Stimulated activated CD8-positive, alpha-beta memory T cell treated with anti-CD3 and anti-CD28 coated beads, Interleukin-7, amount 100 ng/mL, for 24 hours (primary cell): ENCODE data around the gene GIGYF1.

Source experiments
- DNase-seq: peaks from one replicate; pipeline ENCODE4 v3.0.0-alpha.2; 2020; ENCODE audit warnings: low read depth

Gene GIGYF1

GRCh38 chr7:100683659-100684533 is 10.2 kb downstream of the GIGYF1 start:
- DNase-seq, result no peak

DNA sequence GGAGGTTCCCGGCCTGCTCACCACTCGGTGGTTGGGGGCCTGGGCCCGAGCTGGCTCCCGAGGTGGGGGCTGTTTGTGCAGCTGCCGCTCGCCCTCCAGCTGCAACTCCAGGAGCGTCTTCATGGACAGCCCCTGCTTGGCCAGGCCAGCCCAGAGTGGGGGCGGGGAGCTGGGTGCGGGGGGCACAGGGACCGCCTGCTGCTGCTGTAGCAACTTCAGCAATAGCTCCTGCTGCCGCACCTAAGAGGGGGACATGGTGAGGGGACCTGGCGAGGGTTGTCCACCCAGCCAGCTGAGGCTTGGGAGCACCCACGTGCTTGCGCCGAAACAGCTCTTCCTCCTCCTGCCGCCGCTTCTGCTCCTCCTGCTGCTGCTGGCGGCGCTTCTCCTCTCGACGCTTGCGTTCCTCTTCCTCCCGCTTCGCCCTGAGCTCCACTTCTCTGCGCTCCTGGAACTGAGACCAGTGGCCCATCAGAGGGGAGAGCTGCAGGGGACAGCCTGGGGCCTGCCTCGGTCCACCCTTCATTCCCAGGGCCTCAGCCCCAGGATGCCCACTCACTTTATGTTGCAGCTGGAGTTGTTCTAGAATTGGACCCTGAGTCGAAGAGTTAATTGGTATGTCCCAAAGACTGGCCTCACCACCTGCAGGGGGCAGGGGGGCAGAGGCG is 10.9 kb downstream of the GIGYF1 start:
- no peak for DNase-seq

DNA sequence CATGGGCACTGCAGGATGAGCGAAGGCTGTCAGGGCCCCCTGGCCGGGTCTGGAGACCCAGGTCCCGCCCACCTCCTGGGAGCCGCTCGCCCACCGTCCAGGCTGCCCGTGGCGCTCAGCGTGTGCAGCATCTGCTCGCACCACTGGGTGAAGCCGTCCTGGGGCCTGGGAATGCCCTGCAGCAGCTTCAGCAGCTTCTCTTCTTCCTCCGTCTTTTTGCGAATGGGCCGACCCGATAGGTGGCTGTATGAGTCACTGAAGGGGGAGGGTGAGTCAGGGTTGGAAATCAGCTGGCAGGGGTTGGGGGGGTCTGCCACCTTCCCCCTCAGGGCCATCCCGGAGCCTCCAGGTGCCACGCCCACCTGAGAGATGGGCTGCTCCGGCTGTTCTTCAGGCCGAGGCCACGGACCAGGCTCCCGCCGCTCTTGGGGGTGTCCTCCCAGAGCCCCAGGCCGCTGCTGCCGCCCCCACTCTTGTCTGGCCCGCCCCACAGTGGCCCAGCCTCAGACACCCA is 11.8 kb downstream of the GIGYF1 start:
- DNase-seq, result no peak

DNA sequence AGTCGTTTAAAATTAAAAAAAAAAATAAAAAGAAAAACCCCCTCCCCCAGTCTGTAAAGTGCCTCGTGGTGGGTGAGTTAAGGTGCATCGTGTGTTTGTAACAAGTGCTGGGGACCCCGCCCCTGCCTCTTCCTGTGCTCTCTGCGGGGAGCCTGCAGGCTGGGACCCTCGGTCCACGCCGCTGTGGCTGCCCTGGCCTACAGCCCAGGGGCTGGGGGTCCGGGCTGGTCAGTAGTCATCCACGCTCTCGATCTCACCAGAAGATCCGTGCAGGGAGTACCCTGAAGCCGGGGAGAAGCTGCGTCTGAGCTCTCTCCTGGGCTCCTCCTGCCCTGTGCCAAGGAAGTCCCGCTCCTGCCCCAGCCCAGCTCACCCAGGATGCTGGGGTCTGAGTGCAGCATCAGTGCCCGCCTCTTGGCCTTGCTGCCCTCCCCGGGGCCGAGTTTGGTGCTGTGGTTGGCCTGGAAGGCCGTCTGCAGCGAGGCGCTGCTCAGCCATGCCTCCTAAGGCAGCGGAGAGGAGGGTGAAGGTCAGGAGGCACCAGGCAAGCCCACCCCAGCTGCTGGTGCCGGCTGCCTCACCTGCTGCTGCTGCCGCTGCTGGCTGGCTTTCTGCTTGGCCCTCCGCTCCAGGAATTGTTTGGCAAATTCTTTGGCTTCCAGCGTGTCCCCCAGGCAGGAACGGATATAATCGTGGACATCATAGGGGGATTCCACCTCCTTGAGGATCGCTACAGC is 12.4 kb downstream of the GIGYF1 start:
- no peak for DNase-seq

GRCh38 chr7:100680576-100681271 is 13.3 kb downstream of the GIGYF1 start:
- DNase-seq, result no peak

GRCh38 chr7:100679927-100680575 is 14.0 kb downstream of the GIGYF1 start:
- no peak for DNase-seq

GRCh38 chr7:100679129-100679926 is 14.7 kb downstream of the GIGYF1 start:
- DNase-seq, result no peak

GRCh38 chr7:100678291-100678984 is 15.6 kb downstream of the GIGYF1 start:
- DNase-seq, result no peak

- no peak for DNase-seq
Measured at GRCh38 chr7:100677308-100678267, 16.5 kb downstream of the GIGYF1 start.

- no peak for DNase-seq
Measured at GRCh38 chr7:100676501-100677306, 17.3 kb downstream of the GIGYF1 start.

GRCh38 chr7:100675581-100676350 is 18.3 kb downstream of the GIGYF1 start:
- peak; percentile 54 for DNase-seq

DNA sequence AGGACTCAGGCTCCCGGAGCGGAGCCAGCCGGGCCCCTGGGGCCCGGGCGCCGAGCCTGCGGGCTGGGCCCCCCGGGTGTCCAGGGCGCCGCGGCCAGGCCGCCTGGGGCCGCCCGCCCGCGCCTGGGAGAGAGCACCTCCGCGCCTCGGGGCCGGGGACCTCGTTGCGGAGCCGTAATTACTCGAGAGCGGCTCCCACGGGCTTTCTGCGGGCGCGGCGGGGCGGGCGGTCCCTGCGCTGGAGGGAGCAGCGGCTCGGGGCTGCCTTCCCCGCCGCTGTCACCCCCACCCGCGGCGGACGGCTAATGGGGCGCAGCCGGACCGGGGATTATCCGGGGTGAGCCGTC is 19.0 kb downstream of the GIGYF1 start:
- DNase-seq, result no peak

- DNase-seq, result no peak
Measured at GRCh38 chr7:100674411-100675104, 19.5 kb downstream of the GIGYF1 start.

DNA sequence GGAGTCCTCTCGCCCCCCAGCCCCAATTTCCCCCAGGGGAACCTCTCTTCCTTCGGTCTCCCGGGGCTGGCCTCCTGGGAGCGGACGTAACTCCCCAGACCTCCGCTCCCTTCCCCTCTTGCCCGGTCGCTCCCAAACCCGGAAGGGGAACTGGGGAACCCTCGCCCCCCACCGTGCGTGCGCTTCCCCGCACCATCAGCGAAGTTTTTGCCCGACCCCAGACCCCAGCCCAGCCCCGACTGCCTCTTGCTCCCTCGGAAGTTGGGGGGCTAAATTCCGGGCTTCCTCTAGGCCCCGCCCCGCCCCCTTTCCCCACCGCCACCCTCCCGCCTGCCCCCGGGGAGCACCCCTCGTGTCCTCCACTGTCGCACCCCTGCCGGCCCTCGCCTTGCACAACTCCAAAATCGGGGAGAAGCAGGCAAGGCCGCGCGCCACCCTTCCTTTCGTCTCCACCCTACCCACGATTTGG is 20.1 kb downstream of the GIGYF1 start:
- no peak for DNase-seq

GRCh38 chr7:100673302-100673941 is 20.6 kb downstream of the GIGYF1 start, which contains the start of gene GNB2:
Gene GNB2 (plus strand): TSS chr7:100673740. CDS start chr7:100676266, 2,526 bp downstream.
- peak; percentile 98 for DNase-seq
